Measurements from ENCODE around the gene TMEM167B. TPM values are rescaled to one million over a fixed set of nuclear protein-coding genes. Genes with fewer than 3 reads are reported as not detected.
"Not testable (repeated sequence)": the region's sequence is repeated elsewhere in the genome, so short reads cannot be mapped to it uniquely, and the experiment has no call there.

The TMEM167B gene
- total RNA-seq, 2 experiments from 2014 or later, result 31.9 to 32.6 TPM

DNA sequence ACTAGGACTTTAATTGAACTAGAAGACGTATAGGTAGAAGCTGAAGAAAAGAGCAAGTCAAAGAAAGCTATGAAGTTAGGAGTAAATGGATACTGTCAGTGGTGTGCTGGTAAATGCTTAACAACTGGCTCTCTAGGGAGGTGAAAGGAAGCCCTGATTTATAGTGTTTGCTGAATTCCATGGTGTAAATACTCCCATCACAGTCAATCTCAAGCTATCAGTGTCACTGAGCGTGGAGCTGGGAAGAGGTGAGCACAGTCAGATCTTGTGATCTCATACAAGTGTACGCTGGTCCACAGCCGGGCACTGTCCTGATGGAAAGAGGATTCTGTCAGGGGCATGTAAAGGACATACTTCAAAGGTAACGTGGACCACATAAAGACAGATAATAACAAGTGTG is 51.7 kb downstream of the TMEM167B start:
- Mint-ChIP-seq H3K27ac (no peak overlapping the region), H3K36me3 (no peaks in the 10 kb centered on the region), H3K4me3 (no peak overlapping the region), H3K27me3 (no peaks in the 10 kb centered on the region), H3K4me1 (ENCODE audit: low read depth) (no peaks in the 10 kb centered on the region), H3K9me3 (no peaks in the 10 kb centered on the region)
- POLR2A ChIA-PET, result no interaction called here
- DNase-seq, result no peak
- CTCF ChIA-PET, result interaction anchor here (1.0 to 1.6 kb wide), 2 partner anchors 51 to 390 kb away, joined by 3 read pairs; no protein-coding TSS in a partner anchor
- intact Hi-C loops (cut with micrococcal nuclease), result no loop called here

DNA sequence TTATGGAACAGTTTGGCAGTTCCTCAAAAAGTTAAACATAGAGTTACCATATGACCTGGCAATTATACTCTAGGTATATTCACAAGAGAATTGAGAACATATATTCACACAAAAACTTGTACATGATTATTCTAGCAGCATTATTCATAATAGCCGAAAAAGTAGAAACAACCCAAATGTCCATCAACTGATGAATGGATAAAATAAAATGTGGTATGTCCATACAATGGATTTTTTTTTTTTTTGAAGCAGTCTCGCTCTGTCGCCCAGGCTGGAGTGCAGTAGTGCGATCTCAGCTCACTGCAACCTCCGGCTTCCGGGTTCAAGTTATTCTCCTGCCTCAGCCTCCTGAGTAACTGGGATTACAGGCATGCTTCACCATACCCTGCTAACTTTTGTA is 52.2 kb downstream of the TMEM167B start:
- POLR2A ChIA-PET; H3K27me3 Mint-ChIP-seq; H3K27ac Mint-ChIP-seq; H3K4me3 Mint-ChIP-seq; DNase-seq; intact Hi-C loops (cut with micrococcal nuclease); H3K4me1 Mint-ChIP-seq (ENCODE audit: low read depth); H3K9me3 Mint-ChIP-seq; H3K36me3 Mint-ChIP-seq: not testable (repeated sequence)
- CTCF ChIA-PET, result interaction anchor here (1.0 kb wide), 1 partner anchor 51 kb away, joined by 3 read pairs; no protein-coding TSS in a partner anchor

Other genes with a start within 250 kb of the TMEM167B start
- gene AKNAD1, start 233.7 kb upstream of the TMEM167B start, total RNA-seq, result not detected
- gene GPSM2, start 213.8 kb upstream of the TMEM167B start, total RNA-seq, result 10 to 100 TPM; 17.1 to 21.9 TPM
- 10 to 100 TPM; 17.1 to 18.6 TPM for gene CLCC1, start 127.3 kb upstream of the TMEM167B start, total RNA-seq
- gene WDR47, start 48.7 kb upstream of the TMEM167B start, total RNA-seq, result 10 to 100 TPM; 10.1 to 11.4 TPM
- 10 to 100 TPM; 28.4 to 29.0 TPM for gene TAF13, start 14.8 kb upstream of the TMEM167B start, total RNA-seq
- gene ELAPOR1, start 23.4 kb downstream of the TMEM167B start, total RNA-seq, result 10 to 100 TPM in 1 of 2 experiments, 1 to 10 TPM in 1; 9.1 to 11.5 TPM
- 100 to 1,000 TPM; 245 to 251 TPM for gene SARS1, start 123.2 kb downstream of the TMEM167B start, total RNA-seq
- gene CELSR2, start 158.8 kb downstream of the TMEM167B start, total RNA-seq, result 1 to 10 TPM; 1.0 to 1.3 TPM
- gene PSRC1, start 192.4 kb downstream of the TMEM167B start, total RNA-seq, result 10 to 100 TPM; 14.9 to 16.3 TPM
- not detected for gene MYBPHL, start 216.2 kb downstream of the TMEM167B start, total RNA-seq

All from activated CD4-positive, alpha-beta memory T cell treated with anti-CD3 and anti-CD28 coated beads for 36 hours (primary cell).